T-cell (primary cell): ENCODE measurements around the gene GPT2. TPM values are rescaled to one million over a fixed set of nuclear protein-coding genes. Genes with fewer than 3 reads are reported as not detected.

Experiments used
- ATAC-seq, 4 experiments: fragments of 200-7000 bp in 3 of 4; fragments of 150-1000 bp in 1 of 4; cut with Tn5 transposase; replicated peaks in 1 of 4; 1 replicate in 3 of 4; 2 replicates in 1 of 4; pipeline ENCODE4 v1.10.0; 2021; ENCODE audit warnings: moderate library complexity in 3 of 4, mild to moderate bottlenecking in 2 of 4, moderate number of reproducible peaks in 1 of 4
- CTCF ChIA-PET, 2 donors: fragments of 300-600 bp; sonication (Branson Sonifier 250); formaldehyde crosslinking; loops; one replicate each; lab custom pipeline; 2022; ENCODE audit warnings: antibody characterized with exemption in 2 of 2; lab: Charles Lee
- POLR2A ChIA-PET, 2 donors: fragments of 300-600 bp; sonication (Branson Sonifier 250); formaldehyde crosslinking; loops; one replicate each; lab custom pipeline; 2022; ENCODE audit warnings: antibody characterized with exemption in 2 of 2; lab: Charles Lee
- DNase-seq, 35 experiments: peaks; one replicate each; pipeline versions ENCODE4 v3.0.0 to v3.0.0-alpha.2; 2013 to 2023
- H3K27ac ChIP-seq: one replicate; pipeline ENCODE4 v1.5.1; 2013; ENCODE audit warnings: low read length
- H3K27me3 ChIP-seq, 2 experiments: replicated peaks in 1 of 2; 1 replicate in 1 of 2; 2 replicates in 1 of 2; pipeline versions ENCODE4 v1.6.1 to v1.7.0; 2013; ENCODE audit warnings: low read length in 1 of 2, mixed read lengths in 1 of 2; ENCODE audit not compliant: control insufficient read depth in 2 of 2, insufficient read depth in 2 of 2; ENCODE audit errors: extremely low read depth in 1 of 2
- H3K36me3 ChIP-seq, 2 donors: 1 replicate in 1 of 2; 2 replicates in 1 of 2; pipeline versions ENCODE4 v1.6.1 to v1.7.0; 2013; ENCODE audit warnings: low read length in 1 of 2; ENCODE audit not compliant: control insufficient read depth in 2 of 2, insufficient read depth in 1 of 2; ENCODE audit errors: extremely low read depth in 1 of 2
- H3K4me1 ChIP-seq, 2 experiments: 1 replicate in 1 of 2; 2 replicates in 1 of 2; pipeline versions ENCODE4 v1.6.1 to v1.7.0; 2013; ENCODE audit warnings: low read length in 2 of 2, mixed read lengths in 1 of 2; ENCODE audit not compliant: insufficient read depth in 2 of 2, control insufficient read depth in 1 of 2; ENCODE audit errors: extremely low read depth in 1 of 2
- H3K4me3 ChIP-seq, 2 donors: 1 replicate in 1 of 2; 2 replicates in 1 of 2; pipeline versions ENCODE4 v1.5.1 to v1.7.0; 2013; ENCODE audit warnings: mild to moderate bottlenecking in 2 of 2, low read length in 1 of 2, moderate library complexity in 1 of 2; ENCODE audit not compliant: control insufficient read depth in 1 of 2; ENCODE audit errors: extremely low read depth in 1 of 2
- H3K9me3 ChIP-seq: 2 replicates; pipeline ENCODE4 v1.7.0; 2013
- H3K27ac Mint-ChIP-seq, 2 donors: one replicate each; pipeline ENCODE4 v1.8.0; 2020 to 2021; ENCODE audit warnings: mild to moderate bottlenecking in 2 of 2, mixed read lengths in 2 of 2
- H3K27me3 Mint-ChIP-seq, 2 donors: one replicate each; pipeline ENCODE4 v1.8.0; 2021 to 2022; ENCODE audit warnings: mixed read lengths in 2 of 2
- H3K36me3 Mint-ChIP-seq: one replicate; pipeline ENCODE4 v1.8.0; 2021; ENCODE audit warnings: mixed read lengths
- H3K4me1 Mint-ChIP-seq, 3 donors: one replicate each; pipeline ENCODE4 v1.8.0; 2020 to 2022; ENCODE audit warnings: mixed read lengths in 3 of 3, mild to moderate bottlenecking in 1 of 3
- H3K4me3 Mint-ChIP-seq, 3 donors: one replicate each; pipeline ENCODE4 v1.8.0; 2020 to 2022; ENCODE audit warnings: mild to moderate bottlenecking in 3 of 3, mixed read lengths in 3 of 3, moderate library complexity in 3 of 3
- H3K9me3 Mint-ChIP-seq, 3 donors: one replicate each; pipeline ENCODE4 v1.8.0; 2020 to 2022; ENCODE audit warnings: mixed read lengths in 3 of 3
- WGBS: methylation state at CpG from one replicate; pipeline ENCODE4 v1.1.5; 2013; ENCODE audit warnings: missing lambda C conversion rate; ENCODE audit not compliant: insufficient coverage; 5-methylcytosine and 5-hydroxymethylcytosine counted together
- total RNA-seq, 35 experiments: library from RNA in 6 of 35; stranded (reverse) in 6 of 35; fragments of 120-200 nt in 1 of 35; gene quantifications; one replicate each; pipeline versions ENCODE4 v1.2.1 to v1.2.4 and lab custom pipeline; 2013 to 2026

The GPT2 gene
- total RNA-seq, 5 donors from 2014 or later (not counting 1 experiment from before 2014, with no cell fraction given), result 0.40 to 4.7 (median 2.1) TPM

GRCh38 chr16:46885960-46886763 lies 2.0 kb downstream of the GPT2 start:
- Histone ChIP-seq H3K36me3 (no peaks in the 10 kb centered on the region), H3K4me1 (peaks cover 0 to 17% of the 10 kb centered on the region in 2 experiments), H3K27ac (no peak overlapping the region), H3K27me3 (peaks cover 3 to 40% of the 10 kb centered on the region in 2 experiments), H3K9me3 (no peaks in the 10 kb centered on the region), H3K4me3 (no peak overlapping the region)
- no peaks in the 10 kb centered on the region for H3K36me3 Mint-ChIP-seq
- POLR2A ChIA-PET, result interaction anchor here in 1 of 2 donors (0.5 to 0.6 kb wide), 2 partner anchors 9 to 47 kb away, joined by 3 to 5 read pairs; no protein-coding TSS in a partner anchor
- peaks cover 3 to 7% of the 10 kb centered on the region in 2 donors for H3K27me3 Mint-ChIP-seq
- CTCF ChIA-PET, result no interaction called here
- H3K9me3 Mint-ChIP-seq, result no peaks in the 10 kb centered on the region
- ATAC-seq (no peak), DNase-seq (no peak)
- WGBS, result 91% methylated on average over 11 of the region's 12 CpGs
- no peak overlapping the region for H3K27ac Mint-ChIP-seq
- peak overlapping the region; percentile 54 to 84 (median 59) for H3K4me3 Mint-ChIP-seq
- H3K4me1 Mint-ChIP-seq, result peaks cover 5 to 13% (median 11%) of the 10 kb centered on the region in 3 donors

- Histone ChIP-seq H3K27ac (no peak overlapping the region), H3K4me1 (peaks cover 0 to 17% of the 10 kb centered on the region in 2 experiments), H3K27me3 (peaks cover 3 to 40% of the 10 kb centered on the region in 2 experiments), H3K4me3 (no peak overlapping the region), H3K9me3 (no peaks in the 10 kb centered on the region), H3K36me3 (no peaks in the 10 kb centered on the region)
- no peak overlapping the region for H3K4me3 Mint-ChIP-seq
- DNase-seq (no peak), ATAC-seq (no peak)
- peaks cover 5 to 13% (median 11%) of the 10 kb centered on the region in 3 donors for H3K4me1 Mint-ChIP-seq
- 81% methylated on average over 8 of the region's 16 CpGs for WGBS
- H3K36me3 Mint-ChIP-seq, result no peaks in the 10 kb centered on the region
- CTCF ChIA-PET, result no interaction called here
- H3K27ac Mint-ChIP-seq, result no peak overlapping the region
- no peaks in the 10 kb centered on the region for H3K9me3 Mint-ChIP-seq
- POLR2A ChIA-PET, result interaction anchor here in 1 of 2 donors (0.6 kb wide), 1 partner anchor 71 kb away, joined by 3 read pairs; no protein-coding TSS in a partner anchor
- H3K27me3 Mint-ChIP-seq, result peaks cover 6 to 7% of the 10 kb centered on the region in 2 donors
These were observed 2.8 kb downstream of the GPT2 start for GRCh38 chr16:46886764-46887523.

- Mint-ChIP-seq H3K4me3 (no peak overlapping the region), H3K4me1 (peaks cover 5 to 13% (median 11%) of the 10 kb centered on the region in 3 donors), H3K36me3 (no peaks in the 10 kb centered on the region), H3K9me3 (no peaks in the 10 kb centered on the region), H3K27ac (no peak overlapping the region), H3K27me3 (peaks cover 7% of the 10 kb centered on the region in 2 donors)
- no peaks in the 10 kb centered on the region for H3K36me3 ChIP-seq
- CTCF ChIA-PET, result no interaction called here
- no peak for ATAC-seq
- no peak overlapping the region for H3K27ac ChIP-seq
- H3K4me3 ChIP-seq, result no peak overlapping the region
- peaks cover 0 to 17% of the 10 kb centered on the region in 2 experiments for H3K4me1 ChIP-seq
- peaks cover under 1 to 40% of the 10 kb centered on the region in 2 experiments for H3K27me3 ChIP-seq
- DNase-seq, result no peak
- no peaks in the 10 kb centered on the region for H3K9me3 ChIP-seq
- no CpG with 5 or more reads among the region's 2 CpGs for WGBS
- POLR2A ChIA-PET, result interaction anchor here in 1 of 2 donors (0.6 kb wide), 1 partner anchor 71 kb away, joined by 3 read pairs; no protein-coding TSS in a partner anchor
These were observed 3.3 kb downstream of the GPT2 start for GRCh38 chr16:46887524-46887854.

GRCh38 chr16:46889245-46889941 lies 5.2 kb downstream of the GPT2 start:
- no peak overlapping the region for H3K27ac Mint-ChIP-seq
- H3K4me1 ChIP-seq, result peaks cover 0 to 7% of the 10 kb centered on the region in 2 experiments
- H3K36me3 ChIP-seq, result no peaks in the 10 kb centered on the region
- ChIA-PET POLR2A (no interaction called here), CTCF (interaction anchor here in 1 of 2 donors (0.7 kb wide), 1 partner anchor 290 kb away, joined by 3 read pairs; no protein-coding TSS in a partner anchor)
- H3K4me3 Mint-ChIP-seq, result no peak overlapping the region
- no peaks in the 10 kb centered on the region for H3K9me3 ChIP-seq
- H3K27me3 Mint-ChIP-seq, result peaks cover 3 to 4% of the 10 kb centered on the region in 2 donors
- no peak overlapping the region for H3K4me3 ChIP-seq
- 58% methylated on average over 3 of the region's 5 CpGs for WGBS
- ATAC-seq (no peak), DNase-seq (no peak)
- peaks cover 0 to 5% (median 4%) of the 10 kb centered on the region in 3 donors for H3K4me1 Mint-ChIP-seq
- H3K36me3 Mint-ChIP-seq, result no peaks in the 10 kb centered on the region
- no peaks in the 10 kb centered on the region for H3K9me3 Mint-ChIP-seq
- no peak overlapping the region for H3K27ac ChIP-seq
- peaks cover 0 to 36% of the 10 kb centered on the region in 2 experiments for H3K27me3 ChIP-seq

- CTCF ChIA-PET, result no interaction called here
- POLR2A ChIA-PET, result no interaction called here
- H3K36me3 ChIP-seq, result no peaks in the 10 kb centered on the region
- Mint-ChIP-seq H3K9me3 (no peaks in the 10 kb centered on the region), H3K4me3 (no peak overlapping the region), H3K4me1 (peaks cover 0 to 5% (median 4%) of the 10 kb centered on the region in 3 donors), H3K36me3 (no peaks in the 10 kb centered on the region), H3K27ac (no peak overlapping the region), H3K27me3 (peaks cover 3 to 4% of the 10 kb centered on the region in 2 donors)
- no peak for ATAC-seq
- H3K27ac ChIP-seq, result no peak overlapping the region
- peaks cover 0 to 35% of the 10 kb centered on the region in 2 experiments for H3K27me3 ChIP-seq
- no peak overlapping the region for H3K4me3 ChIP-seq
- no peak for DNase-seq
- 100% methylated on average over 3 of the region's 5 CpGs for WGBS
- peaks cover 0 to 3% of the 10 kb centered on the region in 2 experiments for H3K4me1 ChIP-seq
- H3K9me3 ChIP-seq, result no peaks in the 10 kb centered on the region
These were observed 5.8 kb downstream of the GPT2 start for GRCh38 chr16:46889942-46890300.

GRCh38 chr16:46891910-46892309 lies 7.7 kb downstream of the GPT2 start:
- no peak overlapping the region for H3K4me3 Mint-ChIP-seq
- WGBS, result 73% methylated on average over 1 of the region's 1 CpG
- ATAC-seq, result no peak
- H3K27ac Mint-ChIP-seq, result no peak overlapping the region
- H3K27me3 ChIP-seq, result peaks cover 0 to 20% of the 10 kb centered on the region in 2 experiments
- H3K9me3 ChIP-seq, result no peaks in the 10 kb centered on the region
- H3K9me3 Mint-ChIP-seq, result no peaks in the 10 kb centered on the region
- H3K27ac ChIP-seq, result no peak overlapping the region
- H3K36me3 ChIP-seq, result no peaks in the 10 kb centered on the region
- no peak for DNase-seq
- ChIA-PET POLR2A (interaction anchor here (0.6 to 1.0 kb wide), 5 partner anchors 11 to 1443 kb away, joined by 3 to 11 read pairs (median 4); no protein-coding TSS in a partner anchor), CTCF (interaction anchor here in 1 of 2 donors (0.6 kb wide), 2 partner anchors 161 to 1620 kb away, joined by 3 to 4 read pairs; no protein-coding TSS in a partner anchor)
- no peaks in the 10 kb centered on the region for H3K4me1 ChIP-seq
- no peak overlapping the region for H3K4me3 ChIP-seq
- peaks cover 0 to 4% of the 10 kb centered on the region in 2 donors for H3K27me3 Mint-ChIP-seq
- H3K4me1 Mint-ChIP-seq, result no peaks in the 10 kb centered on the region
- H3K36me3 Mint-ChIP-seq, result no peaks in the 10 kb centered on the region
